ENCODE measurements around the gene ANKRD55.
"Not testable (repeated sequence)": the region's sequence is repeated elsewhere in the genome, so short reads cannot be mapped to it uniquely, and the experiment has no call there.

ANKRD55 gene

GRCh38 chr5:56215019-56215830, 17.9 kb downstream of the ANKRD55 start:
- H3K9me3 ChIP-seq (ENCODE audit: low read depth, low read length): peaks cover 3% of the 10 kb centered on the region; the same call in 1 of the 2 replicates
- H3K4me3 ChIP-seq: no peak overlapping the region
- no peaks in the 10 kb centered on the region for H3K36me3 ChIP-seq (ENCODE audit: insufficient read depth, low read length)
- no peak overlapping the region for H3K9ac ChIP-seq (ENCODE audit: insufficient read length)
- DNase-seq (ENCODE audit: low read depth, low spot score): no peak
- TF ChIP-seq FOXP2 (optimal IDR thresholded peaks at IDR 0.05; ENCODE audit: control extremely low read depth, extremely low read length, insufficient read depth) (no peak), POLR2AphosphoS5 (IDR thresholded peaks at IDR 0.05; ENCODE audit: borderline replicate concordance, low read depth, low read length) (no peak), EZH2 (IDR thresholded peaks at IDR 0.05) (no peak)
- H3K27ac ChIP-seq: no peak overlapping the region

- DNase-seq (ENCODE audit: low read depth, low spot score); H3K9ac ChIP-seq (ENCODE audit: insufficient read length); H3K36me3 ChIP-seq (ENCODE audit: insufficient read depth, low read length); H3K4me3 ChIP-seq; H3K9me3 ChIP-seq (ENCODE audit: low read depth, low read length); H3K27ac ChIP-seq: not testable (repeated sequence)
Measured at GRCh38 chr5:56213886-56214535, 19.1 kb downstream of the ANKRD55 start.

DNA sequence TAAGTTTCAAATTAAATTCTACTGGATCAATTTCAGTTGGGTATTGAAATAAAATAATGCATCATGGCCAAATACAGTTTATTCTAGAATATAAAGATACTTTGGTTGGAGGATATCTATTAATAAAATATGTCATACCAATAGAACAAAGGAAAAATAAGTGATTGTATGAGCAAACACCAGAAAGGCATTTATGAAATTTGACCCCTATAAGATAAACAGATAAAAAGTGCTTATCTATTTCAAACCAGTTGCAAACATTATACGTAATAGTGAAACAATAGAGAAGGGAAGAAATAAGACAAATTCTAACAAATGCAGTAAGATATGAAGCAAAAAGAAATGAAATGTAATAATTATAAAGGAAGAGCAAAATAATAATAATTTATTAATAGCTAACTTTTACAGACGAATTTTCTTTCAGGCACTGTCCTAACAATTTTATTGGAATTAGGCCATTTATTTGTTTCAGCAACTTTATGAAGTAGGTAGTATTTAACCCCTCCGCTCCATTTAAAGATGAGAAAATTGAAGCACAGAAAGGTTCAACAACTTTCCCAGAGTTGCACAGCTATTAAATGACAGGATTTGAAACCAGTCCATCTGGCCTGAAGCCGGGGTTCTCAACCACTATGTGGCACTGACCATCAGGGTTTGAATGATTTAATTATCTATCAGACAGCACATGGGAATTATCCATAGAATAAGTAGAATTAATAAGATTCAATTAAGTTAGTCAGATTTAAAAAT, 20.8 kb downstream of the ANKRD55 start:
- DNase-seq (ENCODE audit: low read depth, low spot score): no peak
- peaks cover 3% of the 10 kb centered on the region; the same call in 1 of the 2 replicates for H3K9me3 ChIP-seq (ENCODE audit: low read depth, low read length)
- TF ChIP-seq FOXP2 (optimal IDR thresholded peaks at IDR 0.05; ENCODE audit: control extremely low read depth, extremely low read length, insufficient read depth) (no peak), EZH2 (IDR thresholded peaks at IDR 0.05) (no peak), POLR2AphosphoS5 (IDR thresholded peaks at IDR 0.05; ENCODE audit: borderline replicate concordance, low read depth, low read length) (no peak)
- H3K9ac ChIP-seq (ENCODE audit: insufficient read length): no peak overlapping the region
- no peak overlapping the region for H3K27ac ChIP-seq
- H3K4me3 ChIP-seq: no peak overlapping the region
- H3K36me3 ChIP-seq (ENCODE audit: insufficient read depth, low read length): no peaks in the 10 kb centered on the region

DNA sequence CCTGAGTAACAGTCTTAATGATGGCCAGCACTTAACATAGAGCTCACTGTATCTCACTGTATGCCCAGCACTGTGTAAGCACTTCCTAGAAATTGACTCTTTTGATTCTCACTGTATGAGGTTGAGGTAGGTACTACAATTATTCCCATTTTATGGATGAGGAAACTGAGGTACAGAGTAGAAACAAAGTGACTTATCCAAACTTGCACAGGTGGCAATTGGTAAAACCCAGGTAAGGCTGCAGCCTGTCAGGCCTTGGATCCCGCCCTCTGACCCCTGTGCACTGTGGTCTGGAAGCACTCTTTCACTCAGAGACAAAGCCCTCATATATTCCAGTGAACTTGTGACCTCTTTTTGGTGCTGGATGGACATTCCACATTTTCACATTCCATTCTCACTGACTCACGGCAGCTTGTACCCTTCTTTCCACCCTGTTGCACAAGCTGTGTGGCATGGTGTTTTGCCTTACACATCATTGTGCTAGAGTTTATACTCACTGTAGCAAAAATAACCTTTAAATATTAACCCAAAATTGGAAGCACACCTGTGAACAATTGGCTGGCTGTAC, 21.7 kb downstream of the ANKRD55 start:
- H3K9me3 ChIP-seq (ENCODE audit: low read depth, low read length): no peaks in the 10 kb centered on the region
- TF ChIP-seq POLR2AphosphoS5 (IDR thresholded peaks at IDR 0.05; ENCODE audit: borderline replicate concordance, low read depth, low read length): no peak
- no peak for TF ChIP-seq FOXP2 (optimal IDR thresholded peaks at IDR 0.05; ENCODE audit: control extremely low read depth, extremely low read length, insufficient read depth)
- TF ChIP-seq EZH2 (IDR thresholded peaks at IDR 0.05): no peak
- no peaks in the 10 kb centered on the region for H3K36me3 ChIP-seq (ENCODE audit: insufficient read depth, low read length)
- H3K4me3 ChIP-seq: no peak overlapping the region
- DNase-seq (ENCODE audit: low read depth, low spot score): no peak
- no peak overlapping the region for H3K27ac ChIP-seq
- no peak overlapping the region for H3K9ac ChIP-seq (ENCODE audit: insufficient read length)

- no peaks in the 10 kb centered on the region for H3K9me3 ChIP-seq (ENCODE audit: low read depth, low read length)
- DNase-seq (ENCODE audit: low read depth, low spot score): no peak
- no peak overlapping the region for H3K27ac ChIP-seq
Measured at GRCh38 chr5:56208681-56209080, 24.4 kb downstream of the ANKRD55 start.

GRCh38 chr5:56207537-56207936, 25.6 kb downstream of the ANKRD55 start:
- Histone ChIP-seq H3K4me3 (no peak overlapping the region), H3K9ac (ENCODE audit: insufficient read length) (no peak overlapping the region), H3K9me3 (ENCODE audit: low read depth, low read length) (no peaks in the 10 kb centered on the region), H3K36me3 (ENCODE audit: insufficient read depth, low read length) (no peaks in the 10 kb centered on the region), H3K27ac (no peak overlapping the region)
- no peak for DNase-seq (ENCODE audit: low read depth, low spot score)
- no peak for TF ChIP-seq FOXP2 (optimal IDR thresholded peaks at IDR 0.05; ENCODE audit: control extremely low read depth, extremely low read length, insufficient read depth)
- no peak for TF ChIP-seq POLR2AphosphoS5 (IDR thresholded peaks at IDR 0.05; ENCODE audit: borderline replicate concordance, low read depth, low read length)
- TF ChIP-seq EZH2 (IDR thresholded peaks at IDR 0.05): no peak

More at GRCh38 chr5:56208681-56209080, 24.4 kb downstream of the ANKRD55 start:
- no peak overlapping the region for H3K4me3 ChIP-seq
- no peak overlapping the region for H3K9ac ChIP-seq (ENCODE audit: insufficient read length)
- TF ChIP-seq FOXP2 (optimal IDR thresholded peaks at IDR 0.05; ENCODE audit: control extremely low read depth, extremely low read length, insufficient read depth): no peak
- TF ChIP-seq EZH2 (IDR thresholded peaks at IDR 0.05): no peak
- TF ChIP-seq POLR2AphosphoS5 (IDR thresholded peaks at IDR 0.05; ENCODE audit: borderline replicate concordance, low read depth, low read length): no peak
- H3K36me3 ChIP-seq (ENCODE audit: insufficient read depth, low read length): no peaks in the 10 kb centered on the region

DNA sequence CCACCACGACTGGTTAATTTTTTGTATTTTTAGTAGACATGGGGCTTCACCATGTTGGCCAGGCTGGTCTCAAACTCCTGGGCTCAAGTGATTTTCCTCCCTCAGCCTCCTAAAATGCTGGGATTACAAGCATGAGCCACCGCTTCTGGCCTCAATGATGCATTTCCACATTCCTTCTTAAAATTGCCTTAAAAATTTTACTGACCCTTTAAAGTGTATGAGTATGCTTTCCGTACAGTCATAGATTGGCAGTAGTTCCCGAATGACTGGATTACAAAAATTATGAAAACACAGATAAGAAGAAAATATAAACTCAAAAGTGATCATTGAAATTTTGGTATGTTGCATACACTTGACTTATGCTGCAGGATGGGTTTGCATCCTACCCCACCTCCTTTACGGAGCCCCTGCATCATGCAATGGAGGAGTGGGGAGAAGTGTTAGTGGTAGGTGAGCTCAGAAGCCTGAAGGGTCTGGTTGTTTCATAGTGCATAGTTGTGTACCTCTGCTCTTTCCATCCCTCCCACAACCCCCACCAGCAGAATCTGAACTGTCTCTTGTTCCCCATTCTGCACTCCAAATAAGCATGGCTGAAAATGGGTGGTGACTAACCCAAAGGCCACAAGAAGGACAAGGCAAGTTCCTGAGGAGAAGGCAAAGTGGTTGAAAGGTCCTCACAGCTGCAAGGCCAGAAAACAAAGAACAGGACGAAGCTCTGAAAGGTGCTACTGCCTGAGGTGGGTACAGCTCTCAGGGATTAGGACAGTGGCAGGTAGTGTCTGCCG, 26.8 kb downstream of the ANKRD55 start:
- no peak overlapping the region for H3K27ac ChIP-seq
- H3K9ac ChIP-seq (ENCODE audit: insufficient read length): no peak overlapping the region
- TF ChIP-seq EZH2 (IDR thresholded peaks at IDR 0.05) (no peak), POLR2AphosphoS5 (IDR thresholded peaks at IDR 0.05; ENCODE audit: borderline replicate concordance, low read depth, low read length) (no peak), FOXP2 (optimal IDR thresholded peaks at IDR 0.05; ENCODE audit: control extremely low read depth, extremely low read length, insufficient read depth) (no peak)
- H3K36me3 ChIP-seq (ENCODE audit: insufficient read depth, low read length): no peaks in the 10 kb centered on the region
- no peaks in the 10 kb centered on the region for H3K9me3 ChIP-seq (ENCODE audit: low read depth, low read length)
- no peak for DNase-seq (ENCODE audit: low read depth, low spot score)
- no peak overlapping the region for H3K4me3 ChIP-seq

DNA sequence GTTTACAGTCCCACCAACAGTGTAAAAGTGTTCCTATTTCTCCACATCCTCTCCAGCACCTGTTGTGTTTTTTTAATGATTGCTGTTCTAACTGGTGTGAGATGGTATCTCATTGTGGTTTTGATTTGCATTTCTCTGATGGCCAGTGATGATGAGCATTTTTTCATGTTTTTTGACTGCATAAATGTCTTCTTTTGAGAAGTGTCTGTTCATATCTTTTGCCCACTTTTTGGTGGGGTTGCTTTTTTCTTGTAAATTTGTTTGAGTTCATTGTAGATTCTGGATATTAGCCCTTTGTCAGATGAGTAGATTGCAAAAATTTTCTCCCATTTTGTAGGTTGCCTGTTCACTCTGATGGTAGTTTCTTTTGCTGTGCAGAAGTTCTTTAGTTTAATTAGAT, 29.2 kb downstream of the ANKRD55 start:
- not testable (repeated sequence) for DNase-seq (ENCODE audit: low read depth, low spot score); H3K9ac ChIP-seq (ENCODE audit: insufficient read length)

More for the DNA sequence above, 29.2 kb downstream of the ANKRD55 start:
- H3K4me3 ChIP-seq; H3K36me3 ChIP-seq (ENCODE audit: insufficient read depth, low read length); H3K9me3 ChIP-seq (ENCODE audit: low read depth, low read length); H3K27ac ChIP-seq: not testable (repeated sequence)

Measured in SK-N-MC (cell line).